HG03354 (cell line): ENCODE results near the gene CDH20.

Source experiments
- ATAC-seq: cut with Tn5 transposase; IDR thresholded peaks from one replicate; pipeline ENCODE4 v1.9.1; 2021; ENCODE audit warnings: mild to moderate bottlenecking; ENCODE audit not compliant: unreplicated experiment, poor library complexity, severe bottlenecking

CDH20 gene

DNA sequence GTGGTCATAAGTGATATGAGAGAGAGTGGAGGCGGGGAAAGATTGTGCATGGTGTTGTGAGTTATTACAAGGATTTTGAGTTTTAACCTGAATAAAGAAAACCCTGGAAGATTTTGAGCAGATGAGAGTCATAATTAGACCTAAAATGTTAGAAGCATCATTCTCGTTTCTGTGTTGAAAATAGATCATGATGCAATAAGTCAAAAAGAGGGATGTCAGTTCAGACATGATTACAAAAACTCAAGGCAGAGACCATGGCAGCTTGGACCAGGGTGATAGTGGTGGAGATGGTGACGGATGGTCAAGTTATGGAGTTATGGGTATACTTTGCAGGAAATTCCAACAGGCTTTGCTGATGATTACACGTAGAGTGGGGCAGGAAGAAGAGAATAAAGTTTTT is 267.2 kb downstream of the CDH20 start:
- ATAC-seq: no peak

GRCh38 chr18:61602836-61603235 is 269.6 kb downstream of the CDH20 start:
- ATAC-seq: no peak
